Caki2 (cell line): ENCODE measurements around the gene OR10V1. TPM values are rescaled to one million over a fixed set of nuclear protein-coding genes. Genes with fewer than 3 reads are reported as not detected.

Experiments
- DNase-seq: peaks from one replicate; pipeline ENCODE4 v3.0.0-alpha.2; 2015; ENCODE audit warnings: low read depth
- in situ Hi-C: cut with HindIII; loops from 2 replicates; pipeline ENCODE4 v1.10.0; 2016; ENCODE audit warnings: low sequenced_read_pairs, low pct_unique_long_range_greater_than_20kb, mixed read lengths
- total RNA-seq: library from RNA; depleted of rRNA; stranded (reverse); fragments of >200 nt; shearing (Covaris generic); gene quantifications from 2 replicates; pipeline ENCODE4 v1.2.3, GENCODE V29; 2014; ENCODE audit warnings: low replicate concordance; rRNA removed

Gene OR10V1, protein sequence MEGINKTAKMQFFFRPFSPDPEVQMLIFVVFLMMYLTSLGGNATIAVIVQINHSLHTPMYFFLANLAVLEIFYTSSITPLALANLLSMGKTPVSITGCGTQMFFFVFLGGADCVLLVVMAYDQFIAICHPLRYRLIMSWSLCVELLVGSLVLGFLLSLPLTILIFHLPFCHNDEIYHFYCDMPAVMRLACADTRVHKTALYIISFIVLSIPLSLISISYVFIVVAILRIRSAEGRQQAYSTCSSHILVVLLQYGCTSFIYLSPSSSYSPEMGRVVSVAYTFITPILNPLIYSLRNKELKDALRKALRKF
- not detected in 2 replicates for total RNA-seq

DNA sequence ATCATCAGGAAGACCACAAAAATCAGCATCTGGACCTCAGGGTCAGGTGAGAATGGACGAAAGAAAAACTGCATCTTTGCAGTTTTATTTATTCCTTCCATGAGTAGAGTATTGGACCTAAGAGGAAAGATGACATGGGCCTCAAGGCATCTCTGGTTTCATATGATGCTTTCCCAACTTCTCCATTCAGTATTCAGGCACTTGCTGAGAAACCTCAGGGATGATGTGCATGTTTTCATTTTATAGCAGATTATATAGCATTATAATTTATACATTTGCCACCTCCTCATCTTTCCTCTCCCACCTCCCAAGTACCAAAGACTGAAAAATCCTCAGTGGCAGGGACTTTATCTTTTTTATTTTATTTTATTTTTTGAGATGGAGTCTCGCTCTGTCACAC, at the start of gene OR10V1:
Gene OR10V1 (minus strand): TSS at position 101 of the 400 bp plus-strand sequence. CDS start 0 bp downstream, at position 101.
- in situ Hi-C loops, result no loop called here
- DNase-seq, result no peak

DNA sequence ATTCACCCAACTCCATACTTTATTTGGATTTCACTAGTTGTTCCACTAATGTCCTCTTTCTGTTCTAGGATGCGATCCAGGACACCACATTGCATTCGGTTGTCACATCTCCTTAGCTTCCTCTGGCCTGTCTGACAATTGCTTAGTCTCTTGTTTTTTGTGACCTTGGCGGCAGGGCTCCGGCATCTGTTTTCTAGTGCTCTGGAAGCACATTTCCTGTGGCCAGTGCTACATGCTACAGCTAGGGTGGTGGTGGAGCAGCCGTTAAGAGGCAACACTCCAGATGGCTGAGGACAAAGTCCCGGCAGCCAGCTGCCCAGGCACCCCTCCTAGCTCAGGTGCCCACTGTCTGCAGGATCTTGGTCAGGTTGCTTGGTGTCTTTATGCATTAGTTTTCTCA, 48.3 kb upstream of the OR10V1 start:
- DNase-seq, result no peak
- in situ Hi-C loops, result no loop called here

DNA sequence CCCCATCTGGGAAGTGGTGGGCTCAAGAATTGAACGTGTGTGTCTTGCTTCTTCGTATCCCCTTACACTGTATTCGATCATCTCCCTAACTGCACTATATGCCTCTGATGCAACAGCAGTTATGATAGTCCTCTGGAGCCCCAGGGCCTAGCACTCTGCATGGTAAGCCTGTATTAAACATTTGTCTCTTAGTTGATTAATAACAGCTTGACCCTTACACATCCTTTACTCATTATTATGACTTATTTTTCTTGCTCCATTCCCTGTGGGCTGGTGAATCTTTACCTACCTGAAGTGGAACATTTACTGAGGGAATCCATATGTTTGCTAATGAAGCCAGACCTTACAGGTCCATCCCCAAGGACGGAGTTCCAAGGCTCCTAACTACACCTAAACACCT, 47.1 kb upstream of the OR10V1 start:
- DNase-seq, result peak; percentile 26
- in situ Hi-C loops, result no loop called here

- DNase-seq, result no peak
These were observed 46.3 kb upstream of the OR10V1 start for GRCh38 chr11:59759900-59760299.

GRCh38 chr11:59758401-59759037, 44.9 kb upstream of the OR10V1 start:
- in situ Hi-C loops, result no loop called here
- no peak for DNase-seq

More at GRCh38 chr11:59759900-59760299, 46.3 kb upstream of the OR10V1 start:
- in situ Hi-C loops, result no loop called here

- in situ Hi-C loops, result no loop called here
- DNase-seq, result peak; percentile 57
These were observed 43.2 kb upstream of the OR10V1 start for GRCh38 chr11:59756845-59757244.

GRCh38 chr11:59756558-59756840, 42.9 kb upstream of the OR10V1 start:
- in situ Hi-C loops, result no loop called here
- DNase-seq, result peak; percentile 43

- peak; percentile 88 for DNase-seq
These were observed 42.3 kb upstream of the OR10V1 start for GRCh38 chr11:59755701-59756557.

DNA sequence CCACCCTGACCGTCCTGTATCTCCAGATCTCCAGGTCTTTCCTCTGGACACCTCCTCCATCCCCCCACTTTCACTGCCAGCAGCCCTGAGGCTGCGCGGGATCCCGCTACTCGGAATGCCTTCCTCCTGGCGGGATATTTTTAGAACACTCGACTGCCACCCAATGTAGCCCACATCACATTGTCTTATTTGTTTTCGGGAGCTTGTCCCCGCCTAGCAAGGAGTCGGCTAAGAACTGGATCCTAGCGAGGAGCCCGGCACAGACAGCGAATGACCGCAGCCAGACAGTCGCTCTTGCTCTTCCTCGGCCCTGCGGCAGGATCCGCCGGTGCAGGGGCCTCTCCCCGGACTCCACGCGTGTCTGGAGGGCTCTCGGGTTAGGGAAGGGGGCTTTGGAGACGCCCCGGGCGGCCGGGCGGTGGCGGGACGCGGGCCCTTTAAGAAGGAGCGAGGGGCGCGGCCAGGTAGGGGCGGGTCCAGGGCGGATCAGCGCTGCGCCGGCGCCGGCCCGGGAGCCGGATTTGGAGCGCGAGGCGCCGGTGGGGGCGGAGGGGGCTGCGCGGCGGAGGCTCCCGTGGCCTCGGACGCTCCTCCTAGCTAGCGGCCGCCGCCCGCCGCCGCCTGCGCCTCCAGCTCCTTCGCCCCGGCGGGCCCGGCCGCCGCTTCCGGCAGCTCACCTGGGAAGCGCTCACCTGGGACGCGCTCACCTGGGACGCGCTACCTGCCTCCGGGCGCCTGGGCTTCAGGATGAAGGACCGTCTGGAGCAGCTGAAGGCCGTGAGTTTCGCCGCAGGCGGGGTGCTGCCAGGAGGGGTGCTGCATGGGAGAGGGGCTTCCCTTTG, 41.4 kb upstream of the OR10V1 start, which contains the start of gene STX3:
Gene STX3 (plus strand): TSS at position 518 of the 842 bp plus-strand sequence. CDS start 230 bp downstream, at position 748.
- DNase-seq, result peak; percentile 85
- in situ Hi-C loops, result no loop called here

More at GRCh38 chr11:59755701-59756557, 42.3 kb upstream of the OR10V1 start:
- in situ Hi-C loops, result no loop called here

GRCh38 chr11:59754494-59754858, 40.8 kb upstream of the OR10V1 start:
- in situ Hi-C loops, result no loop called here
- no peak for DNase-seq

DNA sequence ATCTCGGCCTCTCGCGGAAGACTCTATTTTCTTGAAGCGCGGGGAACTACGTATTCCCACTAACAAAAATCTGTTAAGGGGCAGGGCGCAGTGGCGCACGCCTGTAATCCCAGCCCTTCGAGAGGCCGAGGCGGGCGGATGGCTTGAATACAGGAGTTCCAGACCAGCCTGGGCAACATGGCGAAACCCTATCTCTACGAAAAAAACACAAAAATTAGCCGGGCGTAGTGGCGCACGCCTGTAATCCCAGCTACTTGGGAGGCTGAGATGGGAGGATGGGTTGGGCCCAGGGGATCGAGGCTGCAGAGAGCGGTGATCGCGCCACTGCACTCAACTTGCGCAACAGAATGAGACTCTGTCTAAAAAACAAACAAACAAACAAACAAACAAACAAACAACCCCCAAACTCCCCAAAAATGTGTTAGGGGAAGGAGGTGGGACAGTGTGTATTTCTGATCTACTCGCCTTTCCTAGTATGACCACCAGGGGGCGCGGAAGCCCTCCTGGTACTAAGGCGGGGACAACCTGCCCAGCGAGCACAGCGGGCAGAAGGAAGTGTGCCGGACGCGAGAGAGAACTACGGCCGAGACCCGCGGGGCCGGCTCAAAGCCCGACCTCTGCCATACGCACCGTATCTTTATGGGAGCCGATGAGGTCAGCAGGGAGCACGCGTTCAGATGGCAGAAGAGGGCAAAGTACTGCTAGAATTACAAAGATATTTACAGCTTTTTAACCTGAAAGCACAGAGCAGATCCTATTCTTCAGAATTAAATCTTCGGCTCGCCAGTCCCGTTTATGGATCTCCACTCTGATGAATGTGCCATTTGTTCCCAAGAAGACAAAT, 40.2 kb upstream of the OR10V1 start:
- in situ Hi-C loops, result no loop called here
- peak; percentile 65 for DNase-seq

- in situ Hi-C loops, result no loop called here
- no peak for DNase-seq
These were observed 32.5 kb upstream of the OR10V1 start for GRCh38 chr11:59746111-59746510.

- no peak for DNase-seq
- in situ Hi-C loops, result no loop called here
These were observed 17.4 kb upstream of the OR10V1 start for GRCh38 chr11:59730896-59731565.

GRCh38 chr11:59729834-59730233, 16.2 kb upstream of the OR10V1 start:
- in situ Hi-C loops, result no loop called here

GRCh38 chr11:59728913-59729312, 15.3 kb upstream of the OR10V1 start:
- in situ Hi-C loops, result no loop called here

More at GRCh38 chr11:59729834-59730233, 16.2 kb upstream of the OR10V1 start:
- no peak for DNase-seq

GRCh38 chr11:59728154-59728553, 14.5 kb upstream of the OR10V1 start:
- no peak for DNase-seq
- in situ Hi-C loops, result no loop called here

More at GRCh38 chr11:59728913-59729312, 15.3 kb upstream of the OR10V1 start:
- no peak for DNase-seq

DNA sequence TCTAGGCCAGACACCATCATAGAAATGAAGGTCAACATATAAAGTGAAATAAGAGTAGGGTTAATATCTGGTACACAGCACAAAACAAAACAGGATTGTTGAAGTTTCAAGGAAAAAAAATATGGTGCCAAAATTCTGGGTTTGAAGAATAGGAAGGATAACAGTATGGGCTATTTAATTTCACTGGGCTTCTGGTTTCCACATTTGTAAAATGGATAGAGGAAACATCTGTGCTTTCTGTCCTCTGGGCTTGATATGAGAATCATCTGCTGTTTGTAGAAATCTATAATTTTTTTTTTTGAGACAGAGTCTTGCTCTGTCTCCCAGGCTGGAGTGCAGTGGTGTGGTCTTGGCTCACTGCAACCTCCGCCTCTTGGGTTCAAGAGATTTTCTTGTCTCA, 13.8 kb upstream of the OR10V1 start:
- no peak for DNase-seq
- in situ Hi-C loops, result no loop called here
